Tibial nerve (tissue), 4 donors: ENCODE measurements around the gene PPIL4.

Source experiments
- EP300 ChIP-seq, 2 donors: sonication (generic); formaldehyde crosslinking; IDR thresholded peaks; one replicate each; pipeline ENCODE4 v1.6.1; 2017; ENCODE audit warnings: antibody characterized with exemption in 2 of 2, mild to moderate bottlenecking in 1 of 2
- POLR2A ChIP-seq, 2 donors: fragments of 450-650 bp; IDR thresholded peaks; one replicate each; pipeline ENCODE4 v1.6.1; 2017; ENCODE audit warnings: antibody characterized with exemption in 2 of 2, mild to moderate bottlenecking in 2 of 2, moderate library complexity in 2 of 2
- TF ChIP-seq, protein P1 (sequence below), 5 experiments: fragments of 200-600 bp in 3 of 5; fragments of 450-650 bp in 2 of 5; sonication (generic) in 3 of 5; IDR thresholded peaks; one replicate each; pipeline ENCODE4 v1.5.1; 2016 to 2019; ENCODE audit warnings: antibody characterized with exemption in 5 of 5, mild to moderate bottlenecking in 3 of 5, moderate library complexity in 2 of 5

- TF ChIP-seq, protein P1, sequence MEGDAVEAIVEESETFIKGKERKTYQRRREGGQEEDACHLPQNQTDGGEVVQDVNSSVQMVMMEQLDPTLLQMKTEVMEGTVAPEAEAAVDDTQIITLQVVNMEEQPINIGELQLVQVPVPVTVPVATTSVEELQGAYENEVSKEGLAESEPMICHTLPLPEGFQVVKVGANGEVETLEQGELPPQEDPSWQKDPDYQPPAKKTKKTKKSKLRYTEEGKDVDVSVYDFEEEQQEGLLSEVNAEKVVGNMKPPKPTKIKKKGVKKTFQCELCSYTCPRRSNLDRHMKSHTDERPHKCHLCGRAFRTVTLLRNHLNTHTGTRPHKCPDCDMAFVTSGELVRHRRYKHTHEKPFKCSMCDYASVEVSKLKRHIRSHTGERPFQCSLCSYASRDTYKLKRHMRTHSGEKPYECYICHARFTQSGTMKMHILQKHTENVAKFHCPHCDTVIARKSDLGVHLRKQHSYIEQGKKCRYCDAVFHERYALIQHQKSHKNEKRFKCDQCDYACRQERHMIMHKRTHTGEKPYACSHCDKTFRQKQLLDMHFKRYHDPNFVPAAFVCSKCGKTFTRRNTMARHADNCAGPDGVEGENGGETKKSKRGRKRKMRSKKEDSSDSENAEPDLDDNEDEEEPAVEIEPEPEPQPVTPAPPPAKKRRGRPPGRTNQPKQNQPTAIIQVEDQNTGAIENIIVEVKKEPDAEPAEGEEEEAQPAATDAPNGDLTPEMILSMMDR (IDR thresholded peaks at IDR 0.05), result no peak
- TF ChIP-seq EP300 (IDR thresholded peaks at IDR 0.05) (no peak), POLR2A (IDR thresholded peaks at IDR 0.05) (no peak)
These were observed 73.6 kb downstream of the PPIL4 start for GRCh38 chr6:149472241-149472640.
